Left lung (tissue), 10 donors: ENCODE results near the gene MYD88. TPM values are rescaled to one million over a fixed set of nuclear protein-coding genes. Genes with fewer than 3 reads are reported as not detected.

ENCODE experiments used
- ATAC-seq: fragments of 200-7000 bp; cut with Tn5 transposase; one replicate; pipeline ENCODE4 v1.9.1; 2020; ENCODE audit warnings: moderate library complexity
- DNase-seq, 4 donors: peaks; one replicate each; pipeline ENCODE4 v3.0.0-alpha.2; 2013 to 2020
- H3K27ac ChIP-seq, 2 donors: fragments of 200-600 bp; sonication (generic) in 1 of 2; one replicate each; pipeline versions ENCODE4 v1.5.0 to v1.8.0; 2020 to 2021
- H3K27me3 ChIP-seq, 2 donors: fragments of 200-600 bp; sonication (generic) in 1 of 2; one replicate each; pipeline versions ENCODE4 v1.5.0 to v1.8.0; 2020 to 2021
- H3K36me3 ChIP-seq, 2 donors: fragments of 200-600 bp; sonication (generic) in 1 of 2; one replicate each; pipeline versions ENCODE4 v1.5.0 to v1.8.0; 2020 to 2021
- H3K4me1 ChIP-seq, 2 donors: fragments of 200-600 bp; one replicate each; pipeline ENCODE4 v1.8.0; 2021
- H3K4me3 ChIP-seq, 2 donors: fragments of 200-600 bp; sonication (generic) in 1 of 2; one replicate each; pipeline versions ENCODE4 v1.5.0 to v1.8.0; 2020 to 2021; ENCODE audit warnings: mild to moderate bottlenecking in 1 of 2
- H3K9me3 ChIP-seq, 2 donors: fragments of 200-600 bp; sonication (generic) in 1 of 2; one replicate each; pipeline versions ENCODE4 v1.5.0 to v1.8.0; 2020 to 2021
- CTCF ChIP-seq, 2 donors: fragments of 200-600 bp; sonication (generic) in 1 of 2; IDR thresholded peaks; one replicate each; pipeline versions ENCODE4 v1.5.0 to v1.8.0; 2021; ENCODE audit warnings: antibody characterized with exemption in 2 of 2
- intact Hi-C, 2 donors: fragments of 100-400 bp; cut with DNase I; formaldehyde crosslinking; loops; one replicate each; pipeline versions ENCODE4 v1.11.2 to v1.14.2; 2022
- polyA plus RNA-seq, 6 donors: library from polyadenylated mRNA; unstranded; fragments of 120-200 nt; gene quantifications; one replicate each; pipeline ENCODE4 v1.2.1, GENCODE V29; 2013; ENCODE audit not compliant: insufficient read length in 6 of 6
- total RNA-seq, 2 donors: library from RNA; stranded (reverse); fragmentation: NEBNext Ultra II Directional; extraction: Animal tissue kit (Norgen Biotek cat#: 25700); gene quantifications; one replicate each; pipeline ENCODE4 v1.2.1, GENCODE V29; 2021
- donor health status: DM: no; HTN: yes; CAD: no.
- donor health status: DM: no; HTN: no; CAD: no.

The MYD88 gene
- total and polyA plus RNA-seq, 8 donors, result 37.8 to 97.4 (median 40.9) TPM

- H3K36me3 ChIP-seq, result no peaks in the 10 kb centered on the region
- H3K4me3 ChIP-seq, result no peak overlapping the region
- no peak for TF ChIP-seq CTCF (IDR thresholded peaks at IDR 0.05)
- intact Hi-C loops, result no loop called here
- no peaks in the 10 kb centered on the region for H3K9me3 ChIP-seq
- no peaks in the 10 kb centered on the region for H3K27me3 ChIP-seq
- H3K27ac ChIP-seq, result no peak overlapping the region
- ATAC-seq (no peak), DNase-seq (no peak)
- peaks cover 0 to 28% of the 10 kb centered on the region in 2 donors for H3K4me1 ChIP-seq
These were observed 26.6 kb upstream of the MYD88 start for GRCh38 chr3:38111696-38112377.

DNA sequence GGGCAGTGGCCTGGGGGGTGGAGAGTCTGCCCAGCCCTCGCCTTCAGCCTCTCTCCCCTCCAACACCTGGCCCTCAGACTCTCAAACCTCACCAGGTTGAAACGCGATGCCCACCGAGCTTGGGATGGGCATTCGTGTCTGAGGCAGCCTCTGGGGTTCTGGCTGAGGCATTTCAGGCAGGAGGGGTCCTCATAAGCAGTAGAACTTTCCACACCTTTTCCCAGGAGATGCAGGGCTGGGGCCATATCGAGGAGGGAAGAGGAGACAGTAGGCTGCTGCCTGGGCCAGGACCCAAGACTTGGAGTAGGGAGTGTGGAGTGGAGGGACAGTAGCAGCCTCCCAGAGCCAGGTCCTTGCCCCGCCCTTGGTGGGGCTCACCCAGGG, 26.1 kb upstream of the MYD88 start:
- intact Hi-C loops, result no loop called here
- no peak for ATAC-seq

DNA sequence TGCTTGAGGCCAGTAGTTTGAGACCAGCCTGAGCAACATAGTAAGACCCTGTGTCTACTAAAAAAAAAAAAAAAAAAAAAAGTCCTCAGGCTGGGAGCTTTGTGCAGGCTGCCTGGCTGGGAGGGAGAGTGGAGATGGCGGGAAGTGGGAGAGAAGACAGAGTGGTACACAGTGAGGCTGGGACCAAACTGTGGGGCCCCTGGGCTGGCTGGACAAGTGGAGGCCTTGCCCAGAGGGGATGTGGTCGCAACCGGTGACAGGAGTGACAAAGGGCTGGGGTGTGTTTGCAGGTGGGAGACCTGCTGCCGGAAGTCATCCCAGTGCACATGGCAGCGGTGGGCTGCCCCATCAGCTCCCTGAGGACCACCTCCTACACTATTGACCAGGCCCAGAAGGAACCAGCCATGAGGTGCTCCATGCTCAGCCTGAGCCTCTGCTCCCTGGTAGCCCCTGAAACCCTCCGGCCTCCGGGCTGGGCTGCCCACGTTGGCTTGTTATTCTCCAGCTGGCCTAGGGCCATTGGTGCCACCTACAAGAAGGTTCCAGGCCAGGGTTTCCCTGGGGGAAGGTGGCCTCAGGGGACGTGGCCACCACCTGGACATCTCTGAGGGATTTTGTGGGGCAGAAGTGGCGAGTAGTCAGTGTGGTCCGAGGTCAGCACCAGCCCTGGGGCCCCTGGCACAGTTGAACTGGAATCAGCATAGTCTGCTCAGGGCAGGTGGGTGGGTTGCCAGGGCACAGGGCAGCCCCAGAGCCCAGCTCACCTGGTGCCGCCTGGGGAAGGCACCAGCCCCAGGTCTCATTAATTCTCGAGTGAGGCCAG, 24.2 kb upstream of the MYD88 start:
- TF ChIP-seq CTCF (IDR thresholded peaks at IDR 0.05), result no peak
- no peak overlapping the region for H3K4me3 ChIP-seq
- no peaks in the 10 kb centered on the region for H3K9me3 ChIP-seq
- DNase-seq, result peak in 1 of 4 donors; percentile 31
- H3K4me1 ChIP-seq, result peaks cover 0 to 15% of the 10 kb centered on the region in 2 donors
- peaks cover 0 to 5% of the 10 kb centered on the region in 2 donors for H3K36me3 ChIP-seq
- no peak for ATAC-seq
- no peaks in the 10 kb centered on the region for H3K27me3 ChIP-seq
- intact Hi-C loops, result no loop called here
- no peak overlapping the region for H3K27ac ChIP-seq

More for the DNA sequence above, 26.1 kb upstream of the MYD88 start:
- H3K9me3 ChIP-seq, result no peaks in the 10 kb centered on the region
- DNase-seq, result no peak
- no peak for TF ChIP-seq CTCF (IDR thresholded peaks at IDR 0.05)
- H3K27me3 ChIP-seq, result no peaks in the 10 kb centered on the region
- H3K27ac ChIP-seq, result no peak overlapping the region
- H3K4me3 ChIP-seq, result no peak overlapping the region
- H3K4me1 ChIP-seq, result peaks cover 0 to 25% of the 10 kb centered on the region in 2 donors
- no peaks in the 10 kb centered on the region for H3K36me3 ChIP-seq

GRCh38 chr3:38114875-38115644, 23.4 kb upstream of the MYD88 start:
- peak in 1 of 4 donors; percentile 28 for DNase-seq
- no peaks in the 10 kb centered on the region for H3K27me3 ChIP-seq
- no peak for TF ChIP-seq CTCF (IDR thresholded peaks at IDR 0.05)
- peaks cover 0 to 13% of the 10 kb centered on the region in 2 donors for H3K36me3 ChIP-seq
- H3K4me3 ChIP-seq, result no peak overlapping the region
- no peaks in the 10 kb centered on the region for H3K9me3 ChIP-seq
- intact Hi-C loops, result no loop called here
- no peak overlapping the region for H3K27ac ChIP-seq
- ATAC-seq, result no peak
- H3K4me1 ChIP-seq, result peaks cover 0 to 8% of the 10 kb centered on the region in 2 donors
